Peyer's patch (tissue), 4 donors: ENCODE measurements around the gene SLC2A9. TPM values are rescaled to one million over a fixed set of nuclear protein-coding genes. Genes with fewer than 3 reads are reported as not detected.

Experiments
- DNase-seq, 3 donors: peaks; one replicate each; pipeline ENCODE4 v3.0.0-alpha.2; 2017 to 2019
- H3K27ac ChIP-seq, 4 donors: fragments of 200-600 bp; sonication (generic); one replicate each; pipeline ENCODE4 v1.5.1; 2016 to 2019
- H3K27me3 ChIP-seq, 2 donors: fragments of 200-600 bp; sonication (generic); one replicate each; pipeline ENCODE4 v1.5.1; 2019
- H3K36me3 ChIP-seq, 3 donors: fragments of 200-600 bp; sonication (generic); one replicate each; pipeline ENCODE4 v1.5.1; 2016 to 2019
- H3K4me1 ChIP-seq, 4 donors: fragments of 200-600 bp; sonication (generic); one replicate each; pipeline ENCODE4 v1.5.1; 2016 to 2019
- H3K4me3 ChIP-seq, 4 donors: fragments of 200-600 bp; sonication (generic); 1 replicate in 3 of 4; 2 replicates in 1 of 4; pipeline ENCODE4 v1.5.1; 2016 to 2019; ENCODE audit warnings: mild to moderate bottlenecking in 1 of 4
- H3K9me3 ChIP-seq, 4 donors: fragments of 200-600 bp; sonication (generic); one replicate each; pipeline ENCODE4 v1.5.1; 2016 to 2019; ENCODE audit warnings: mild to moderate bottlenecking in 1 of 4
- CTCF ChIP-seq, 6 experiments: fragments of 450-650 bp in 4 of 6; fragments of 200-600 bp in 2 of 6; sonication (generic) in 1 of 6; IDR thresholded peaks; one replicate each; pipeline ENCODE4 v1.5.1; 2017 to 2019; ENCODE audit warnings: antibody characterized with exemption in 6 of 6, mild to moderate bottlenecking in 3 of 6, moderate library complexity in 1 of 6
- POLR2A ChIP-seq, 2 donors: fragments of 450-650 bp; IDR thresholded peaks; one replicate each; pipeline ENCODE4 v1.5.1; 2017; ENCODE audit warnings: antibody characterized with exemption in 2 of 2, mild to moderate bottlenecking in 2 of 2, moderate library complexity in 2 of 2
- total RNA-seq, 4 donors: library from RNA; depleted of rRNA; stranded (reverse); fragments of >200 nt; gene quantifications; one replicate each; pipeline ENCODE4 v1.1.0, GENCODE V29; 2016

Gene SLC2A9
- total RNA-seq, 4 donors from 2014 or later: 8.3 to 24.1 (median 22.0) TPM

GRCh38 chr4:10040049-10040892, 19.0 kb upstream of the SLC2A9 start:
- H3K36me3 ChIP-seq: no peaks in the 10 kb centered on the region
- H3K4me1 ChIP-seq: peaks cover 0 to 2% (median 0%) of the 10 kb centered on the region in 4 donors
- H3K27me3 ChIP-seq: no peaks in the 10 kb centered on the region
- no peak overlapping the region for H3K4me3 ChIP-seq
- peaks cover 0 to 4% (median 0%) of the 10 kb centered on the region in 4 donors for H3K9me3 ChIP-seq
- no peak for DNase-seq
- no peak overlapping the region for H3K27ac ChIP-seq
- TF ChIP-seq POLR2A (IDR thresholded peaks at IDR 0.05): no peak
- no peak for TF ChIP-seq CTCF (IDR thresholded peaks at IDR 0.05)

GRCh38 chr4:10036807-10037342, 15.6 kb upstream of the SLC2A9 start:
- H3K9me3 ChIP-seq: no peaks in the 10 kb centered on the region
- no peaks in the 10 kb centered on the region for H3K36me3 ChIP-seq
- no peaks in the 10 kb centered on the region for H3K27me3 ChIP-seq
- DNase-seq: no peak
- H3K27ac ChIP-seq: no peak overlapping the region
- H3K4me3 ChIP-seq: no peak overlapping the region
- peaks cover 0 to 22% (median 5%) of the 10 kb centered on the region in 4 donors for H3K4me1 ChIP-seq
- TF ChIP-seq POLR2A (IDR thresholded peaks at IDR 0.05) (no peak), CTCF (IDR thresholded peaks at IDR 0.05) (no peak)

GRCh38 chr4:10035130-10035529, 13.8 kb upstream of the SLC2A9 start:
- Histone ChIP-seq H3K27ac (no peak overlapping the region), H3K36me3 (no peaks in the 10 kb centered on the region)
- DNase-seq: peak in 2 of 3 donors; percentile 52 to 66

GRCh38 chr4:10034612-10035104, 13.4 kb upstream of the SLC2A9 start:
- peaks cover 0 to 22% (median 5%) of the 10 kb centered on the region in 4 donors for H3K4me1 ChIP-seq
- no peaks in the 10 kb centered on the region for H3K27me3 ChIP-seq
- no peaks in the 10 kb centered on the region for H3K36me3 ChIP-seq
- peak overlapping the region in 1 of 4 donors; percentile 25 for H3K27ac ChIP-seq
- H3K9me3 ChIP-seq: no peaks in the 10 kb centered on the region
- DNase-seq: peak in 1 of 3 donors; percentile 32
- H3K4me3 ChIP-seq: no peak overlapping the region
- TF ChIP-seq POLR2A (IDR thresholded peaks at IDR 0.05): no peak
- TF ChIP-seq CTCF (IDR thresholded peaks at IDR 0.05): no peak

More at GRCh38 chr4:10035130-10035529, 13.8 kb upstream of the SLC2A9 start:
- no peak for TF ChIP-seq POLR2A (IDR thresholded peaks at IDR 0.05)
- Histone ChIP-seq H3K9me3 (no peaks in the 10 kb centered on the region), H3K4me3 (no peak overlapping the region), H3K4me1 (peaks cover 0 to 22% (median 5%) of the 10 kb centered on the region in 4 donors), H3K27me3 (no peaks in the 10 kb centered on the region)

- Histone ChIP-seq H3K27me3 (no peaks in the 10 kb centered on the region), H3K4me1 (peaks cover 0 to 22% (median 5%) of the 10 kb centered on the region in 4 donors), H3K9me3 (no peaks in the 10 kb centered on the region), H3K4me3 (no peak overlapping the region), H3K36me3 (no peaks in the 10 kb centered on the region), H3K27ac (peak overlapping the region in 2 of 4 donors; percentile 25 to 26)
- DNase-seq: peak in 1 of 3 donors; percentile 39
- no peak for TF ChIP-seq CTCF (IDR thresholded peaks at IDR 0.05)
- no peak for TF ChIP-seq POLR2A (IDR thresholded peaks at IDR 0.05)
Measured at GRCh38 chr4:10034136-10034535, 12.8 kb upstream of the SLC2A9 start.
